Stimulated activated CD4-positive, alpha-beta T cell treated with anti-CD3 and anti-CD28 coated beads, Interleukin-2, amount 100 ng/mL, for 48 hours (primary cell): ENCODE data around the gene RPS23.
"Not testable (repeated sequence)": the region's sequence is repeated elsewhere in the genome, so short reads cannot be mapped to it uniquely, and the experiment has no call there.

ENCODE experiments used
- DNase-seq, 2 donors: peaks; one replicate each; pipeline ENCODE4 v3.0.0-alpha.2; 2020

Gene RPS23

DNA sequence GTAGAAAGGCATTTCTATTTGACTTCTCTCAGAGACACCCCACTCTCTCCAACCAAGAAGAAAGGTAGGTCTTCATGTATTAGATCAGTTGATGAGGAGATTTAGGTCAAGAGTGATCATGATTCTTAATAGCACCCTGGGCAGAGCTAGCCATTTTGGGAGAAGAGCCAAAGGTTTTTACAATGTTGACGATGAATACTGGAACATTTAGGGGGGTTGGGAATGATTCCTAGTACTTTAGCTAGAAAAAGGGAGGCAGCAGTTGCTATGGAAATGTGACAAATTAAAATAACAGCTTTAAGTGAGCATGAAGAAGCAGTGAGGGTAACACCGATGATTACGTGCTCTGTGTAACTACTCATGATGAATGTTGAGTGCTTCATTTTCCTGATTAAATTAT, 9.5 kb upstream of the RPS23 start:
- DNase-seq, result no peak

DNA sequence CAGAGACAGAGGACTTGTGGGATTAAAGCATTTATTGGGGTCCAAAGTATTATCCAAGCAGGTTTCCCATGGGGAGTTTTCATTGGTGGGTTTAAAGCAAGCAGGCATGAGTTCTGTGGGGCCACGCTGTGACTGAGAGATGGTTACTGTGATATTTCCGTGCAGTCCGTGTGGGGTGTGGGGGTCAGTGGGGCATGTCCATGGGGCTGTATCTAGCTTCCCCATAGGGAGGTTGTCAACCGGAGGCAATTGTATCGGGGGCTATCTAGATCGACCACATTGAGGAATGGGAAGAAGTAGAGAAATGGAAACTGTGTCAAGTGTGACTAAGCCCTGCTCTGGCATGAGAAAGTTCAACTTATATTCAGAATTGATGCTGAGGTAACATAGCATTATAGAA, 7.1 kb upstream of the RPS23 start:
- no peak for DNase-seq

GRCh38 chr5:82283893-82284292, 5.7 kb upstream of the RPS23 start:
- DNase-seq, result no peak

DNA sequence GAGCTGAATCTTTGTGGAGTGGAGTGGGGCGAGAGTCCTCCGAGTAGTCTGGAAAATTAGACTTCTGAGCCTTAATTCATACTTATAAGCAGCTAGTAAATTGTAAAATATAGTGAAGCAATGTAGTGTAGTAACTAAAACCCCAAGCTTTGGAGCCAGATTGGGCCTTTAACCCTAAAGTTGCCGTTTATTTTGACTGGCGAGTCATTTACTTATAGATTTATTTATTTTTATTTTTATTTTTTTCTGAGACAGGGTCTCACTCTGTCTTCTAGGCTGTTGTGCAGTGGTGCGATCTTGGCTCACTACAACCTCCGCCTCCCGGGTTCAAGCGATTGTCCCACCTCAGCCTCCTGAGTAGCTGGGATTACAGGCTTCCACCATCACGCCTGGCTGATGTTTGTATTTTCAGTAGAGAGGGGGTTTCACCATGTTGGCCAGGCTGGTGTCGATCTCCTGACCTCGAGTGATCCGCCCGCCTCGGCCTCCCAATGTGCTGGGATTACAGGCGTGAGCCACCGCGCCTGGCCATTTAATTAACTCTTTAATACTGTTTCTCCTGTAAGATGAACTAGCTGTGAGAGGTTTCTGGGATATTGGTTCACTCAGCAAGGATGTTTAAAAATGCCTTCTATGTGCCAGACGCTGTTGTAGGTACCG, 687 bp upstream of the RPS23 start:
- no peak for DNase-seq

DNA sequence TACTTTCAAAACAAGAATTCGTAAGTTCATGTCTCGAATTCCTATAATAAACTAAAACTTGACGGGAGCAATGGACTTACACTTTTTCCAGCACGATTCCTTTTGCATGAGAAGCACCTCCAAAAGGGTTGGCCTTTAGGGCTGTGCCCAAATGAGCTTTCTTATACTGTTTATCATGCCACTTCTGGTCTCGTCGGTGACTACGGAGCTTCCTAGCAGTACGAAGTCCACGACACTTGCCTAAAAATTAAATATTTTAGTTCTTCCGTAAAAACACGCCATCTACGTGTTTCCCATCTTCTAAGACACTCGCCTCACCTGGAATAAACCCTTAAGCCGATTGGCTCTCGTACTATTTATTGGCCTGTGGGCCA, 554 bp downstream of the RPS23 start:
- no peak for DNase-seq

DNA sequence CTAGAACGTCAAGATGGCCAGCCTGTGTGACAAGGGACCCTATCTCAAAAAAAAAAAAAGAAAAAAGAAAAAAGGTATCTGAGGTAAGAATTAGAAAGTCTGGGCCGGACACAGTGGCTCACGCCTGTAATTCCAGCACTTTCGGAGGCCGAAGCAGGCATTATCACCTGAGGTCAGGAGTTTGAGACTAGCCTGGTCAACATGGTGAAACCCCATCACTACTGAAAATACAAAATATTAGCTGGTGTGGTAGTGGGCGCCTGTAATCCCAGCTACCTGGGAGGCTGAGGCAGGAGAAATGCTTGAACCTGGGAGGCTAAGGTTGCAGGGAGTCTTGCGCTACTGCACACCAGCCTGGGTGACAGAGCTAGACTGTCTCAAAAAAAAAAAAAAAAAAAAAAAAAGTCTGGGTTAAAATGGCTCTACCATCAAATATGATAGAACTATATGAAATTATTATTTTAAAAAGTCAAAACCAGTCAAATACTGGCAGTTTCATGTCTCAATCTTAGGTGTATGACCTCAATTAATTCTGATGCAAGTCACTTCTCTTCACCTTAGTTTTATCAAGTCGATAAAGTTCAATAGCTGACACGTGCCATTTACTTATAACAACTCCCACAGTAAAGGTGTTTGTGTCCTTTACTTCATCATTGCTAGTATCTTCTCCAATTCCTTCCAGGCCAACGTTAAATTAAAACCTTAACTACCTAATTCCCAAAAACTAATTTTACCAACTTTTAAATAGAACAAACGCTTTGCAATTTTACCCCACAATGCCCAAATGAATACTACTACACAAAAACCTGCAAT, 1.1 kb downstream of the RPS23 start:
- DNase-seq, result no peak

GRCh38 chr5:82275216-82275664, 2.9 kb downstream of the RPS23 start:
- DNase-seq, result no peak

DNA sequence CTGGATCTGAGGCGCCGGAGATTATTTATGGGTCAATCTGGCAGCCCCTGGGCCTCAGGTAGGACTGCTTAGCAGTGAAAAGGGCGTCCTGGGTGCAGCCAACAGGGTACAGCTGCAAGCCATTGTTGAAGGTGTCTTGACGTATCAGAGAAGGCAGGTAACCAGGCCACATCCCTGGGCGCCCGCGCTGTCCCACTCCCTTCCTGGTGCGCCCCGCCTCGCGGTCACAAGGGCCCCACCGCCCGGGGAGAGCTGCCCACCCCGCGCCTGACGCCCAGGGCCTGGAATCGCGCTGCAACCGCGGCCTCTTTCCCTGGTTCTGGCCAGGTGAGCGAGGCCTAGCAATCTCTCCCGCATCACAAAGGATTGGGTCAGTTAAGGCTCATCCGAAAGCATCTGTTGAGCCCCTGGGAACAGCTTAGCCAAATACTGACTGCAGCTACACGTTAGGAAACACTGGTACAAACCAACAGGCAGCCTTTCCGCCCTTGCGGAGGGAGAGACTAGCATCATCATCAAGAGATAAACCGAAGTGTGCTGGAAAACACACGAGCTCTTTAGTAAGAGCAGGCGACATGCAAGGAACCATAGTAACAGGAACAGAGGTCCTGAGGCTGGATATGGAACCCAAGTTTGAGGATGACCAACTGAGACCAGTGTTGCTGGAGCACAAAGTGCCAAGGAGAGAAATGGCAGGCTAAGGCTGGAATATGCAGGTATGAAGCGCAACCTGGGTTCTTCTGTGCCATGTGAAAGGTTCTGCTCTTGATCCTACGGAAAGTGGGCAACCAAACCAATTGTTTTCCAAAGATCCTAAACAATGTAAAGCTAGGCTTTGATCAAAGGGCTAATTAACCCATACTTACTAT, 3.6 kb downstream of the RPS23 start:
- peak in 1 of 2 donors; percentile 15 for DNase-seq

DNA sequence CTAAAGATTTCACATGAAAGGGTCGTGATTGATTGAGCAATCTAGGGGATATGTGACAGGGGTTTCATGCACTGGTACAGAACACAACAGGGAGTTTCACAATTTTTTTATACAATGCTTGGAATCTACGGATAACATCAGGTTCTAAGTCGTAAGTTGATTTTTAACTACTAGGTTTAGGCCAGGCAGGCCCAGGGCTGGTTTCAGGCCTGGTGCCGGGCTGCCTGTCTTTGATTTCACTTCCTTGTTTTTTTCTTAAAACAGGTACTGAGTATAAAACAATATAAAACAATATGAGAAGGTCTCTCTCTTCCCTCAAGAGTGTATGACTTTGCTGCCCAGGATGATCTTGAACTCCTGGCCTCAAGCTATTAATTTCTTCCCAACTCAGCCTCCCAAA, 4.7 kb downstream of the RPS23 start:
- not testable (repeated sequence) for DNase-seq

DNA sequence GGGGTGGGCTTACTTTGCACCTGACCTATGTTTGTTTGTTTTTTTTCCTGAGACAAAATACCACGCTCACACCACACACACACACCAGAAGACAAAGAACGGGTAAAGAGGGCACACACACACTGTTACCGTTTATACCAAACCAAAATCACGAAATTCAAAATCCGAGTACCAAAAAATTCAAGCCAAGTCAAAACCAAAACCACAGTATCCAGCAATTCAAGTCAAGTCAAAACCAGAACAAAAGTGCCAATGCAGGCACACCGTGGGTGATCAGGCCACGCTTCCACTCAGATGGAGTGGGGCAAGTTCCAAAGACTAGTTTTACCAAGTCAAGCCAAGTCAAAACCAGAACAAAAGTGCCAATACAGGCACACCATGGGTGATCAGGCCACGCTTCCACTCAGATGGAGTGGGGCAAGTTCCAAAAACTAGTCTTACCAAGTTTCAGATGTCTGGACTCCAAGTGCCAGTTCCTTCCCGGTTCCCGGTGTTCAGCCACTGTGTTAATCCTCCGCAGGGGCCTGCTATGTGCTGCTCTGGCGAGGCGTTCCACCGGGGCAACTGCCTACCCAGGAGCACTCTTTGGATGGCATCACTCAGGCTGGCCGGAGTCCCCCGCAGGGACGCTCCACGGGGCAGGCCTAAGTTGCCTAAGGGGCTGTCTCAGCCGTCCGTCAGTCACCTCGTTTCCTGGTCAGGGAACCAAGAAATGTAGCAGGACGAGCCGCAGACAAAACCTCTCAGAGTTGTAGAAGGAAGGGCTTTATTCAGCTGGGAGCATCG, 5.4 kb downstream of the RPS23 start:
- DNase-seq, result not testable (repeated sequence)

- not testable (repeated sequence) for DNase-seq
Measured at GRCh38 chr5:82269363-82269762, 8.8 kb downstream of the RPS23 start.

- not testable (repeated sequence) for DNase-seq
Measured at GRCh38 chr5:82267297-82267933, 10.7 kb downstream of the RPS23 start.

DNA sequence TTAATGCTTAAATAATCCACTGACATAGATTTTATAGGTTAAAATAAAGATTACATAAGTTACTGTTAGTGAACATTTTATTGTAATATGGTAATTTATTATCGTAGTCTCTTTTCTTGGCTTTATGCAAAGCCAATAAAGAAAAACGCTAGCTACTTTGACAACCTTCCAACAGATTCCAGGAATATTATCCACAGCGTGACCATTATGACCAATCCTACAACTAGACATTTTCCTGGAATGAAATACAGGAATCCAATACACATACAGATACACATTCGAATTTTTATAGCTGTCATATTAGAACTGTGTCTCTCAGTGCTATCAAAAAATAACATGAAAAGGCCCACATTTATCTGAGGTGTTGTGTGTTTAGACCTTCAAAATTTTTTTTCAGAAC, 13.1 kb downstream of the RPS23 start:
- DNase-seq, result no peak

GRCh38 chr5:82259172-82259800, 18.9 kb downstream of the RPS23 start:
- DNase-seq, result no peak

DNA sequence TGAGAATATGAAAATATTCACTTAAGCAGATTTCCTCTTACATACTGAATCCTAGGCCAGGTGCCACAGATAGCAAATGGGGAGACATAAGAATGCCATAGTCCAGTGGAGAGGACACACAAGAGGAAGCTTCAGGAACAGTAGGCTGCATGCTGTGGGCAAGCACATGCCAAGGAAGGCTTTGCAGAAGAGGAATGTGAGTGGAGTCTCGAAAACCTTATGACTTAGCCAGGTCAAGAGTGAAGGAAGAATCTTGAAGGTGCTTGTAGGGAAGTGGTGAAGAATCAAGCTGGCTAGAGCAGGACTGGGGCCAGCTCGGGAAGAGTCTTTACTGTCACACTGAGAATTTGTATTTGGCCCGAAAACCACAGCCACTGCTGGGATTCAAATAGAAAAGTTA, 20.4 kb downstream of the RPS23 start:
- no peak for DNase-seq

- DNase-seq, result no peak
Measured at GRCh38 chr5:82257247-82257646, 20.9 kb downstream of the RPS23 start.

DNA sequence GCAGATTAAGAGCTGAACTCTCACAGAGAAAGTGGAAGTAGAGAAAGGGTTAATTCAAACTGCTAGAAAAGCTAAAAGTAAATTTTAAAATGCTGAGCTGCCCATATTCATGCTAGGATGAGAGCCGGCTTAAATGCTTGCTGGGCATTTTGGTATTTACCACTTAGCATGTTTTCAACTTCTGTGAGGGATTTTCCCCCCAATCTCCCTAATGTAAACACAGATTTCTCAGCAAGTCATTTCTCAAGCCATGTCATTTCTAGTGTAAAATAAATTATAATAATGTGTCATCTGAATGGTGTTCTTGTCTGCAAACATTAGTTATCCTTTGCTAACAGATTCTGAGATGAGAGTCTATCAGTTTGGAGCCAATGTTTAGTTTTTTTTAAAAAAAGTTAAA, 22.3 kb downstream of the RPS23 start:
- no peak for DNase-seq

GRCh38 chr5:82252744-82253143, 25.4 kb downstream of the RPS23 start:
- no peak for DNase-seq

- no peak for DNase-seq
Measured at GRCh38 chr5:82246960-82247574, 31.1 kb downstream of the RPS23 start.

- DNase-seq, result no peak
Measured at GRCh38 chr5:82244854-82245635, 33.1 kb downstream of the RPS23 start.
